GM21381 (cell line): ENCODE data around the gene CD58.

Source experiments
- ATAC-seq: cut with Tn5 transposase; IDR thresholded peaks from one replicate; pipeline ENCODE4 v1.9.1; 2021; ENCODE audit warnings: mild to moderate bottlenecking, moderate library complexity; ENCODE audit not compliant: unreplicated experiment

The CD58 gene

GRCh38 chr1:116514708-116515525 is 55.9 kb downstream of the CD58 start:
- ATAC-seq = peak; percentile 77

DNA sequence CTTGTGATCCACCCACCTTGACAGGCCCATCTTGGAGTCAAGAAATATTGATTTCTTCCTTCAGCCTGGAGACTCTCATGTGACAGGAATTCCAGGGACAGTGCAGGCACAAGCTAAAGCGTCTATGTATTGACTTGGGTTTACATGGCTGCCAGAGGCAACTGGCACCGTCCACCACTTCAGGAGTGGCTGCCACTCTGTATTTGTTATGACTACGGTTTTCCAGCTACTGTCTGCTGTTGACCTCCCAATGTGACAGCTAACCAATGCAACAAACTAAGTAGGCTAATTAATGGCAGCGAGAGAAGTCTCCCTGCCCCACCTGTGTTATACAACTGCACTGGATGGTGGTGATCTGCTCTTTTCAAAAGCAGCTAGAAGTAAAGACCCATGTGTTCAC is 56.9 kb downstream of the CD58 start:
- ATAC-seq = no peak

DNA sequence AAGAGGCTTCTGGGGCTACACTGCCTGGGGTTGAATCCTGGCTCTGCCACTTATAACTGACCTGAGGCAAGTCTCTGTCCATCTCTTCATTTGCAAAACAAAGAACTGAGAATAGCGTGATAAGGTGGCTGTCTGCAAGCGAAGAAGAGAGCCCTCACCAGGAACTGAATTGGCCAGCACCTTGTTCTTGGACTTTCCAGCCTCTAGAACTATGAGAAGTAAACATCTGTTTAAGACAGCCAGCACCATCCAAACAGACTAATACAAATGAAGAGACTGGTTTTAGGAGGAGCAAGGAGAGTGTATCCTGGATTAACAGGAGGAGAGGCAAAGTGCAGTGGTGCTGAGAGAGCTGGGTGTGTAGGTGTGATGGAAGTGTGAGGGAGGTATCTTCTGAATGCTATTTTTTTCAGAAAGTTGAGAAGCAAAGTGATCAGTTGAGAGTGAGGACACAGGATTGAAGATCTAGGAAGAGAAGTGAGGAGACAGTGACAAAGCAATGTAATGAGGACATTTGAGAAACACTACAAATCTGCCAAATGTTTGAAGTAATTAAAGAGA is 59.3 kb downstream of the CD58 start:
- no peak for ATAC-seq

DNA sequence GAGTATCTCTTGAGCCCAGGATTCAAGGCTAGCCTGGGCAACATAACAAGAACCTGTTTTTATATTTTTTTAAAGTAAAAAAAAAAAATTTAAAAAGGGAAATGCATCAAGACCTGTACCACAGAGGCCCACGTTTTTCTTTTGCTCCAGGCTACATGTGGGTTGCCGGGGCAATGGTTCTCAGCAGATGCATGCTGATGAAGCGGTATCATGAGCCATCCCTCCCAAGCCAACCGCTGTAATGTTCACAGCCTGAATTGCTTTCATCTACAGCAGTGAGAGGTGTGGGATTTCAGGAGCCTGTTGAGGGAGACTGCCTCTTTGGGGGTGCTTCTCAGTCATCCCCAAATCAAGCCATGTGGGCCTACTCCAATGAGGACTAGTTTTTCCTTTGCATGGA is 60.5 kb downstream of the CD58 start:
- ATAC-seq = no peak

- peak; percentile 39 for ATAC-seq
Observed at GRCh38 chr1:116508984-116509980, 61.5 kb downstream of the CD58 start.

GRCh38 chr1:116508085-116508983 is 62.5 kb downstream of the CD58 start:
- no peak for ATAC-seq

GRCh38 chr1:116507631-116508030 is 63.2 kb downstream of the CD58 start:
- no peak for ATAC-seq

DNA sequence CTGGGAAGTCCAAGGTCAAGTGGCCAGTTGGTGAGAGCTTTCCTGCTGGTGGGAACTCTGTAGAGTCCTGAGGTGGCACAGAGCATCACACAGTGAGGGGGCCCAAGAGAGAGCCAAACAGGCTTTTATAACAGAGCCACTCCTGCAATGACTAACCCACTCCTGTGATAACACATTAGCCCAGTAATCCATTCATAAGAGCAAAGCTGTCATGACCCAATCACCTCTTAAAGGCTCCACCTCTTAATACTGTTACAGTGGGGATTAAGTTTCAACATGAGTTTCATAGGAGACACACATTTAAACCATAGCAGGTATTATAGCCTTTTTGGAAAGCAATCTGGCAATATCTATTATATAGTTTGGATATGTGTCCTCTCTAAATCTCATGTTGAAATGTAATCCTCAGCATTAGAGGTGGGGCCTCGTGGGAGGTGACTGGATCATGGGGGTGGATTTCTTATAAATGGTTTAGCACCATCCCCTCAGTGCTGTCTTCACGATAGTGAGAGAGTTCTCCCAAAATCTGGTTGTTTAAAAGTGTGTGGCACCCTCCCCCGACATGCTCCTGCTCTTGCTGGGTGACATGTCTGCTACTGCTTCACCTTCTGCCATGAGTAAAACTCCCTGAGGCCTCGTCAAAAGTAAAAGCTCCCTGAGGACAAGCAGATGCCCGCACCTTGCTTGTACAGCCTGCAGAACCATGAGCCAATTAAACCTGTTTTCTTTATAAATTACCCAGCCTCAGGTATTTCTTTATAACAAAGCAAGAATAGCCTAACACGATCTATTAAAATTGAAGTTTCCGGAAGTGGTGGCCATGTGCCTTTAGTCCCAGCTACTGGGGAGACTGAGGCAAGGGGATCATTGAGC is 64.5 kb downstream of the CD58 start:
- ATAC-seq = no peak

GRCh38 chr1:116504308-116505156 is 66.3 kb downstream of the CD58 start:
- peak; percentile 87 for ATAC-seq

GRCh38 chr1:116503546-116504307 is 67.1 kb downstream of the CD58 start:
- ATAC-seq = peak; percentile 1

DNA sequence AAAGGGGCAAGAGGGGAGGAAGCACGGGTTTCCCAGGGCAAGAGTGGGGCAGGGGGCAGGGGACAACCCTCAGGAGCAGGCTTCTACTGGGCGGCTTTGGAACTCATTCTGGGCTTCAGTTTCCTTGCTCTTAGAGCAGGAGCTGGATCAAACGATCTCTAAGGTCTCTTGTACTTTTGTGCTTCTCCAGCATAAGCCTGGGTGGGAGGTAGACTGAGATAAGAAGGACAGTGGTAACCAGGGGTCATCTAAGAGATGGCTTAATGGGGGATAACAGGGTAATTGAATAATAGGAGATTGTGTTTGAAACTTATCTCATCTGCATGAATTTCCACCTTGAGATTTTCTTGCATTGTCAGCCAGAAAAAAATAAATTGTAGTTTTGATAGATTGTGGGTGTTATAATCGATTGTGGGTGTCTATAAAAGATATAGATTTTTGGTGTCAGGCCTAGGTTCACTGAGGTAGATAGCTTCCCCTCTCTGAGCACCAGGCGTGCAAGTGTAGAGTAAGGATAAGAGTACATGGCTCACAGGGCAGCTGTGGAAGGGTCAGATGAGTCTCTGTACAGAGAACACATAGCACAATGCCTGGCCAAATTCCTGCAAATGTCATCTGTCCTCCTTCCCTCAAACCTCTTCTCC is 68.0 kb downstream of the CD58 start:
- ATAC-seq = no peak

- ATAC-seq = no peak
Observed at GRCh38 chr1:116501870-116502244, 69.0 kb downstream of the CD58 start.

GRCh38 chr1:116501125-116501869 is 69.5 kb downstream of the CD58 start:
- ATAC-seq = no peak

GRCh38 chr1:116498789-116499628 is 71.8 kb downstream of the CD58 start:
- ATAC-seq = peak; percentile 51

GRCh38 chr1:116497656-116498055 is 73.2 kb downstream of the CD58 start:
- no peak for ATAC-seq

- ATAC-seq = no peak
Observed at GRCh38 chr1:116496898-116497297, 73.9 kb downstream of the CD58 start.
